Effector memory CD4-positive, alpha-beta T cell (primary cell): ENCODE results near the gene USP35.

Source experiments
- DNase-seq, 3 donors: peaks; one replicate each; pipeline ENCODE4 v3.0.0-alpha.2; 2020
- H3K27ac ChIP-seq: 2 replicates; pipeline ENCODE4 v1.7.0; 2013; ENCODE audit warnings: mild to moderate bottlenecking, low read length, moderate library complexity; ENCODE audit not compliant: insufficient read depth, poor library complexity, severe bottlenecking
- H3K27me3 ChIP-seq: replicated peaks from 2 replicates; pipeline ENCODE4 v1.7.0; 2013; ENCODE audit warnings: mild to moderate bottlenecking, low read length; ENCODE audit not compliant: insufficient read depth, control insufficient read depth, poor library complexity, severe bottlenecking
- H3K36me3 ChIP-seq: 2 replicates; pipeline ENCODE4 v1.7.0; 2013; ENCODE audit warnings: mild to moderate bottlenecking, low read length, moderate library complexity; ENCODE audit not compliant: control insufficient read depth, insufficient read depth
- H3K4me1 ChIP-seq: 2 replicates; pipeline ENCODE4 v1.7.0; 2013; ENCODE audit warnings: low read length, mild to moderate bottlenecking; ENCODE audit not compliant: control insufficient read depth, insufficient read depth, poor library complexity, severe bottlenecking
- H3K4me3 ChIP-seq: 2 replicates; pipeline ENCODE4 v1.7.0; 2013; ENCODE audit warnings: low read length, low read depth, mild to moderate bottlenecking; ENCODE audit not compliant: insufficient read depth, poor library complexity, severe bottlenecking
- H3K9me3 ChIP-seq: 2 replicates; pipeline ENCODE4 v1.7.0; 2013; ENCODE audit warnings: mild to moderate bottlenecking, low read length, moderate library complexity; ENCODE audit not compliant: control insufficient read depth

USP35 gene

DNA sequence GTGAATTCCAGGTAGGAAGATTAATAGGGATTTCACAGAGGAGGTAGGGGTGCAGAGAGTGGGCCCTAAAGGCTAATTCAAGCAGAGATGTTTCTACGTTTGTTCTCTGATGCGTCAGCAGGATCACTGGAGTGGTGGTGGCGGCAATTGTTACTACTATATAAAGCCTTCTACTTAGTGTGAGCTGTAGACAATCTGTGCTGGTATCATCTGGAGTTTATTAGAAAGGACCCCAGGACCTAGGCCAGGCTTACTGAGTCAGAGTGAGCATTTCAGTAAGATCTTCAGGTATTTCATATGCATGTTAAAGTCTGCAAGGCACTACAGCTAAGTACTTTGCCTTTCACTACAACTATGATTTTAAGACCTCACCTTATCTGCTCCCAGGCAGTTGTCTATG is 59.5 kb downstream of the USP35 start:
- H3K36me3 ChIP-seq: no peaks in the 10 kb centered on the region
- H3K4me1 ChIP-seq: no peaks in the 10 kb centered on the region
- no peaks in the 10 kb centered on the region for H3K27me3 ChIP-seq
- H3K27ac ChIP-seq: no peak overlapping the region
- no peak for DNase-seq
- H3K9me3 ChIP-seq: no peaks in the 10 kb centered on the region
- H3K4me3 ChIP-seq: no peak overlapping the region

DNA sequence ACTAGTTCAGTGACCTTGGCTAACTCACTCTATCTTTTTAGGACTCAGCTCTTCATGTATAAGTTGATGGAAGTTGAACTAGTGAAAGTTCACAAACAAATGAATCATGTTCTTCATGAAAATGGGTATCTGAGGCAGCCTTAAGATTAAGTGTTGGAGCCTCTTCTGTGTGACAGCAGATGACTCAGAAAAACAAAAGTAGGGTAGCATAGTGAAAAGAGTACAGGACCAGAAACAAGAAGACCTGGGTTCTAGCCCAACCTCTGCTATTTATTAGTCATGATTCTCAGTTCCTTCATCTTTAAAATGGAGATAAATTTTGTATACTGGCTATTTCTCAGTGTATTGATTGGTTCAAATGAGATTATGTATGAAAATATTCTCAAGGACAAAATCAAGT is 60.2 kb downstream of the USP35 start:
- Histone ChIP-seq H3K9me3 (no peaks in the 10 kb centered on the region), H3K4me3 (no peak overlapping the region), H3K27me3 (no peaks in the 10 kb centered on the region), H3K27ac (no peak overlapping the region), H3K4me1 (no peaks in the 10 kb centered on the region), H3K36me3 (no peaks in the 10 kb centered on the region)
- no peak for DNase-seq

- no peak overlapping the region for H3K4me3 ChIP-seq
- no peak for DNase-seq
- H3K36me3 ChIP-seq: no peaks in the 10 kb centered on the region
- H3K27me3 ChIP-seq: no peaks in the 10 kb centered on the region
- H3K9me3 ChIP-seq: no peaks in the 10 kb centered on the region
- H3K4me1 ChIP-seq: no peaks in the 10 kb centered on the region
- H3K27ac ChIP-seq: no peak overlapping the region
Observed at GRCh38 chr11:78250099-78250498, 61.4 kb downstream of the USP35 start.

GRCh38 chr11:78251083-78251775 is 62.5 kb downstream of the USP35 start:
- Histone ChIP-seq H3K4me1 (no peaks in the 10 kb centered on the region), H3K27me3 (no peaks in the 10 kb centered on the region), H3K36me3 (no peaks in the 10 kb centered on the region), H3K27ac (no peak overlapping the region), H3K4me3 (no peak overlapping the region), H3K9me3 (no peaks in the 10 kb centered on the region)
- no peak for DNase-seq

- DNase-seq: no peak
Observed at GRCh38 chr11:78253797-78254196, 65.1 kb downstream of the USP35 start.

DNA sequence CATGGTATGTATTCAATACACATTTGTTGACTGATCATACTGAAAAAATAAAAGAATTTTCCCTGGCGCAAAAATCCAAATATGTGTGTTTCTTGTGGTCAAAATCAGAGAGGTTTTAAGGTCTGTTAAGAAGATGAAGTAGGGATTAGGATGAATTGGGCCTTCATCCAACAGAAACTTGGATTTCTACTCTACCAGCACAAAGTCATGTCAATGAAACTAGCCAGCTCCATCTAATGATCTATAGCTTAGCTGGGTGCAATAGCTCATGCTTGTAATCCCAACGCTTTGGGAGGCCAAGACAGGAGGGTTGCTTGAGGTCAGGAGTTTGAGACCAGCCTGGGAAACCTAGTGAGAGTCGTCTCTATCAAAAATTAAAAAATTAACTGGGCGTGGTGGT is 65.5 kb downstream of the USP35 start:
- Histone ChIP-seq H3K27ac (no peak overlapping the region), H3K4me3 (no peak overlapping the region), H3K4me1 (no peaks in the 10 kb centered on the region), H3K27me3 (no peaks in the 10 kb centered on the region), H3K9me3 (no peaks in the 10 kb centered on the region), H3K36me3 (no peaks in the 10 kb centered on the region)
- no peak for DNase-seq

More at GRCh38 chr11:78253797-78254196, 65.1 kb downstream of the USP35 start:
- Histone ChIP-seq H3K36me3 (no peaks in the 10 kb centered on the region), H3K4me1 (no peaks in the 10 kb centered on the region), H3K4me3 (no peak overlapping the region), H3K9me3 (no peaks in the 10 kb centered on the region), H3K27ac (no peak overlapping the region), H3K27me3 (no peaks in the 10 kb centered on the region)

DNA sequence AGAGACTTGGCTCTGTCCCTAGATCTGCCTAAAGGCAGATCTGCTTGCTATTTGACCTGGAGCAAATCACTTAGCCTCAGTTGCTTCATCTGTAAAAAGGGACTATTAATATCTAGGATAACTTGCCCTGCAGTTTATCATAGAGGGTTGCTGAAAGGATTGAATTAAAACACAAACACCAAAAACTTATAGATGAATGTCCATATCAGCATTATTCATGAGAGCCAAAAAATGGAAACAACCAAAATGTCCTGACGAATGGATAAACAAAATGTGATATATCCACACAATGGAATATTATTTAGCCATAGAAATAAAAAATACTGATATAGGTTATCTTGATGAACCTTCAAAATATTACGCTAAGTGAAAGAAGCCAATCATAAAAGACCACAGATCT is 67.2 kb downstream of the USP35 start:
- Histone ChIP-seq H3K36me3 (no peaks in the 10 kb centered on the region), H3K4me3 (no peak overlapping the region), H3K27ac (no peak overlapping the region), H3K4me1 (no peaks in the 10 kb centered on the region), H3K27me3 (no peaks in the 10 kb centered on the region), H3K9me3 (no peaks in the 10 kb centered on the region)
- no peak for DNase-seq

DNA sequence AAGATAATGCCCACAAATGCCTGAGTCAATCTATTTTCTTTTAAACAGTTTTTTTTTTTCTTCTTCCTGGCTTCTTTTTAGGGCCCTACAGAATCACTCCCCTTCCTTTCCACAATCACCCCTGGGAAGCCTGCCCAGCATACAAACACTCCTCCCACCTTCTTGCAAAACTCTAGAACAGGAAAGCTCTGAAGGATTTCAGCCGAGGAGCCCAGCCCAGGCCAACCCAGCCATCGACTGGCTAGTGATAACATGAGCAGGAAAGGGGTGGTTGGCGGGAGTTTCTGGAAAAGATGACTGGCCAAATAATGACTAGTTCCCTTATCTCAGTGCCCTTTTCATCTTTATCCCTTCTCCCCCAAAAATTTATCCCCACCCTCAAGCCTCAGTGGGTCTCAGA is 68.2 kb downstream of the USP35 start:
- H3K4me1 ChIP-seq: no peaks in the 10 kb centered on the region
- H3K27me3 ChIP-seq: no peaks in the 10 kb centered on the region
- H3K27ac ChIP-seq: no peak overlapping the region
- no peak for DNase-seq
- no peak overlapping the region for H3K4me3 ChIP-seq
- H3K36me3 ChIP-seq: no peaks in the 10 kb centered on the region
- H3K9me3 ChIP-seq: no peaks in the 10 kb centered on the region

- Histone ChIP-seq H3K4me1 (no peaks in the 10 kb centered on the region), H3K27ac (no peak overlapping the region), H3K27me3 (no peaks in the 10 kb centered on the region), H3K4me3 (no peak overlapping the region), H3K9me3 (no peaks in the 10 kb centered on the region), H3K36me3 (no peaks in the 10 kb centered on the region)
- no peak for DNase-seq
Observed at GRCh38 chr11:78257654-78258053, 68.9 kb downstream of the USP35 start.

- no peaks in the 10 kb centered on the region for H3K9me3 ChIP-seq
- H3K4me1 ChIP-seq: no peaks in the 10 kb centered on the region
- H3K4me3 ChIP-seq: no peak overlapping the region
- DNase-seq: no peak
- H3K27me3 ChIP-seq: no peaks in the 10 kb centered on the region
- no peaks in the 10 kb centered on the region for H3K36me3 ChIP-seq
- H3K27ac ChIP-seq: no peak overlapping the region
Observed at GRCh38 chr11:78259777-78260487, 71.2 kb downstream of the USP35 start.
